H9 (cell line): ENCODE measurements around the gene RPL9. TPM values are rescaled to one million over a fixed set of nuclear protein-coding genes. Genes with fewer than 3 reads are reported as not detected.

ENCODE experiments used
- DNase-seq: peaks from one replicate; pipeline ENCODE4 v3.0.0-alpha.2; 2017
- H2AFZ ChIP-seq: one replicate; pipeline ENCODE4 v1.6.1; 2013; ENCODE audit warnings: mild to moderate bottlenecking, low read length, control low read depth, moderate library complexity
- H2AK5ac ChIP-seq: 2 replicates; pipeline ENCODE4 v1.6.1; 2013; ENCODE audit warnings: low read length, control low read depth, mixed read lengths; ENCODE audit not compliant: insufficient read length
- H2BK120ac ChIP-seq: one replicate; pipeline ENCODE4 v1.6.1; 2013; ENCODE audit warnings: low read depth, mild to moderate bottlenecking, low read length, control low read depth, inconsistent platforms; ENCODE audit not compliant: poor library complexity, severe bottlenecking
- H2BK12ac ChIP-seq: 2 replicates; pipeline ENCODE4 v1.6.1; 2013; ENCODE audit warnings: low read length, control low read depth, mixed read lengths, low read depth; ENCODE audit not compliant: insufficient read length
- H2BK15ac ChIP-seq: 2 replicates; pipeline ENCODE4 v1.6.1; 2013; ENCODE audit warnings: low read depth, low read length, control low read depth
- H2BK20ac ChIP-seq: one replicate; pipeline ENCODE4 v1.6.1; 2013; ENCODE audit warnings: low read depth, mild to moderate bottlenecking, low read length, control low read depth, inconsistent platforms; ENCODE audit not compliant: poor library complexity, severe bottlenecking
- H2BK5ac ChIP-seq: 2 replicates; pipeline ENCODE4 v1.6.1; 2013; ENCODE audit warnings: low read length, control low read depth, mixed read lengths; ENCODE audit not compliant: insufficient read length
- H3K14ac ChIP-seq: 2 replicates; pipeline ENCODE4 v1.6.1; 2013; ENCODE audit warnings: low read length, control low read depth; ENCODE audit not compliant: insufficient read depth
- H3K18ac ChIP-seq: 2 replicates; pipeline ENCODE4 v1.6.1; 2013; ENCODE audit warnings: low read depth, mild to moderate bottlenecking, mixed read lengths, low read length, control low read depth; ENCODE audit not compliant: insufficient read length
- H3K23ac ChIP-seq: 2 replicates; pipeline ENCODE4 v1.6.1; 2013; ENCODE audit warnings: low read length, control low read depth, mixed read lengths, low read depth; ENCODE audit not compliant: insufficient read length
- H3K23me2 ChIP-seq: 2 replicates; pipeline ENCODE4 v1.6.1; 2013; ENCODE audit warnings: low read depth, mild to moderate bottlenecking, mixed read lengths, low read length, control low read depth; ENCODE audit not compliant: insufficient read length, poor library complexity, severe bottlenecking
- H3K27ac ChIP-seq: 2 replicates; pipeline ENCODE4 v1.5.1; 2013; ENCODE audit warnings: low read length, control low read depth, mixed read lengths, low read depth; ENCODE audit not compliant: insufficient read length
- H3K27me3 ChIP-seq: 2 replicates; pipeline ENCODE4 v1.6.1; 2013; ENCODE audit warnings: low read length, control low read depth, inconsistent platforms; ENCODE audit not compliant: insufficient read depth
- H3K4ac ChIP-seq: 2 replicates; pipeline ENCODE4 v1.6.1; 2013; ENCODE audit warnings: low read depth, mild to moderate bottlenecking, control low read depth, inconsistent platforms, low read length, moderate library complexity
- H3K4me1 ChIP-seq: 2 replicates; pipeline ENCODE4 v1.6.1; 2013; ENCODE audit warnings: low read length, control low read depth, inconsistent platforms; ENCODE audit not compliant: insufficient read depth
- H3K4me2 ChIP-seq: 2 replicates; pipeline ENCODE4 v1.6.1; 2013; ENCODE audit warnings: low read length, control low read depth, mixed read lengths; ENCODE audit not compliant: insufficient read length, insufficient read depth
- H3K56ac ChIP-seq: 2 replicates; pipeline ENCODE4 v1.6.1; 2013; ENCODE audit warnings: low read depth, mild to moderate bottlenecking, mixed read lengths, low read length, control low read depth; ENCODE audit not compliant: insufficient read length
- H3K79me1 ChIP-seq: 2 replicates; pipeline ENCODE4 v1.6.1; 2013; ENCODE audit warnings: low read depth, mild to moderate bottlenecking, moderate library complexity, low read length, control low read depth, inconsistent platforms; ENCODE audit not compliant: insufficient read depth, poor library complexity, severe bottlenecking
- H3K79me2 ChIP-seq: 2 replicates; pipeline ENCODE4 v1.6.1; 2013; ENCODE audit warnings: low read length, control low read depth, inconsistent platforms; ENCODE audit not compliant: insufficient read depth
- H3K9ac ChIP-seq: 2 replicates; pipeline ENCODE4 v1.6.1; 2013; ENCODE audit warnings: low read length, control low read depth, mixed read lengths; ENCODE audit not compliant: insufficient read length; ENCODE audit errors: extremely low read depth
- H3K9me3 ChIP-seq: one replicate; pipeline ENCODE4 v1.6.1; 2013; ENCODE audit warnings: low read depth, low read length, inconsistent platforms; ENCODE audit not compliant: control insufficient read depth
- H3T11ph ChIP-seq: one replicate; pipeline ENCODE4 v1.6.1; 2013; ENCODE audit warnings: mild to moderate bottlenecking, low read length, control low read depth, inconsistent platforms
- H4K20me1 ChIP-seq: one replicate; pipeline ENCODE4 v1.6.1; 2013; ENCODE audit not compliant: control insufficient read depth, insufficient read length, insufficient read depth
- H4K5ac ChIP-seq: 2 replicates; pipeline ENCODE4 v1.6.1; 2013; ENCODE audit warnings: low read depth, mild to moderate bottlenecking, mixed read lengths, low read length, control low read depth; ENCODE audit not compliant: insufficient read length
- H4K8ac ChIP-seq: replicated peaks from 2 replicates; pipeline ENCODE4 v1.6.1; 2013; ENCODE audit warnings: low read length, control low read depth, mixed read lengths, low read depth; ENCODE audit not compliant: insufficient read length
- H4K91ac ChIP-seq: 2 replicates; pipeline ENCODE4 v1.6.1; 2013; ENCODE audit warnings: low read depth, mild to moderate bottlenecking, moderate library complexity, mixed read lengths, low read length, control low read depth; ENCODE audit not compliant: insufficient read length
- H3K27ac Mint-ChIP-seq, 3 experiments: 2 replicates in 2 of 3; 3 replicates in 1 of 3; pipeline ENCODE4 v1.8.0; 2020 to 2021; ENCODE audit warnings: mixed read lengths in 3 of 3, mild to moderate bottlenecking in 1 of 3, moderate library complexity in 1 of 3
- H3K27me3 Mint-ChIP-seq: 2 replicates; pipeline ENCODE4 v1.8.0; 2021; ENCODE audit warnings: low read depth, mild to moderate bottlenecking, moderate library complexity, mixed read lengths
- H3K36me3 Mint-ChIP-seq, 3 experiments: 2 replicates in 2 of 3; 3 replicates in 1 of 3; pipeline ENCODE4 v1.8.0; 2020 to 2021; ENCODE audit warnings: low read depth in 3 of 3, mixed read lengths in 3 of 3; ENCODE audit not compliant: insufficient read depth in 1 of 3
- H3K4me1 Mint-ChIP-seq, 2 experiments: 2 replicates each; pipeline ENCODE4 v1.8.0; 2020; ENCODE audit warnings: mixed read lengths in 2 of 2
- H3K4me3 Mint-ChIP-seq, 2 experiments: 2 replicates in 1 of 2; 3 replicates in 1 of 2; pipeline ENCODE4 v1.8.0; 2020 to 2021; ENCODE audit warnings: mild to moderate bottlenecking in 2 of 2, mixed read lengths in 2 of 2, moderate library complexity in 1 of 2
- H3K9me3 Mint-ChIP-seq, 2 experiments: 2 replicates in 1 of 2; 3 replicates in 1 of 2; pipeline ENCODE4 v1.8.0; 2020; ENCODE audit warnings: mild to moderate bottlenecking in 2 of 2, mixed read lengths in 2 of 2, moderate library complexity in 1 of 2
- WGBS: extraction: QIAGEN DNeasy Blood & Tissue Kit; methylation state at CpG from one replicate; pipeline ENCODE4 v1.1.7; 2013; ENCODE audit warnings: missing lambda C conversion rate, low lambda C conversion rate, mixed read lengths; ENCODE audit not compliant: insufficient read length; ENCODE audit errors: extremely low coverage; 5-methylcytosine and 5-hydroxymethylcytosine counted together
- total RNA-seq: library from RNA; stranded (reverse); gene quantifications from 2 replicates; pipeline ENCODE4 v1.2.1, GENCODE V29; 2021
- TF ChIP-seq, protein P1 (sequence below): fragments of 200-600 bp; sonication (generic); conservative IDR thresholded peaks from 3 replicates; pipeline ENCODE4 v1.8.0; 2021; ENCODE audit warnings: antibody characterized with exemption, mild to moderate bottlenecking

Gene RPL9
- total RNA-seq, 1 experiment from 2014 or later: 1,888 TPM

DNA sequence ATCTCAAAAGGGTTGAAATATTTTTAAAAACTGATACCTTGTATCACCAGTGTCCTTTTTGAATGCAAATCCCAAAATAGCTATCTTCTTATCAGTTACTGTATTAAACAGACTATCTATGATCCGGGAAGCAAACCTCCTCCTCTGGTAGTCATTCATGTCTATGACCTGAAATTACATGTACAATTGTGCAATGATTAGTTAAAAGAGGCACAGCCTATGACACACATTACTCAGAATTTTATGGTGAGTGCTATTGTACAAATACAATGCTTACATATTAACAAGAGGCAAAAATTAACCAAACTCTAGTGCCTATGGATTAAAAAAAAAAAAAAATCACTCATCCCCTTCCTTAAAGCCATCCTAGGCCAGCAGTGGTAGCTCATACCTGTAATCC lies 46.9 kb upstream of the RPL9 start:
- Histone ChIP-seq H2BK20ac (no peak overlapping the region), H3K79me1 (no peaks in the 10 kb centered on the region), H2BK15ac (no peak overlapping the region), H2AFZ (no peak overlapping the region), H4K91ac (no peak overlapping the region), H2BK120ac (no peak overlapping the region), H3K9me3 (no peaks in the 10 kb centered on the region), H3K4me2 (no peak overlapping the region), H2AK5ac (no peak overlapping the region), H4K5ac (no peak overlapping the region), H3K79me2 (no peaks in the 10 kb centered on the region), H3K27me3 (no peaks in the 10 kb centered on the region), H2BK5ac (no peak overlapping the region), H3K27ac (no peak overlapping the region), H3K9ac (no peak overlapping the region), H2BK12ac (no peak overlapping the region), H3K56ac (no peak overlapping the region), H3K23ac (no peak overlapping the region), H3K18ac (no peak overlapping the region), H3K4me1 (no peaks in the 10 kb centered on the region), H3K14ac (no peak overlapping the region), H3K4ac (no peak overlapping the region), H3K23me2 (no peaks in the 10 kb centered on the region), H4K20me1 (no peaks in the 10 kb centered on the region), H4K8ac (no peak overlapping the region), H3T11ph (no peak overlapping the region)
- no peak for DNase-seq
- Mint-ChIP-seq H3K4me3 (no peak overlapping the region), H3K27me3 (no peaks in the 10 kb centered on the region), H3K27ac (no peak overlapping the region), H3K36me3 (peaks cover 50 to 90% (median 81%) of the 10 kb centered on the region in 3 experiments; a peak in 6 of 7 replicates), H3K4me1 (no peaks in the 10 kb centered on the region), H3K9me3 (no peaks in the 10 kb centered on the region)
- no CpG with 5 or more reads among the region's 1 CpG for WGBS
- TF ChIP-seq, protein P1, sequence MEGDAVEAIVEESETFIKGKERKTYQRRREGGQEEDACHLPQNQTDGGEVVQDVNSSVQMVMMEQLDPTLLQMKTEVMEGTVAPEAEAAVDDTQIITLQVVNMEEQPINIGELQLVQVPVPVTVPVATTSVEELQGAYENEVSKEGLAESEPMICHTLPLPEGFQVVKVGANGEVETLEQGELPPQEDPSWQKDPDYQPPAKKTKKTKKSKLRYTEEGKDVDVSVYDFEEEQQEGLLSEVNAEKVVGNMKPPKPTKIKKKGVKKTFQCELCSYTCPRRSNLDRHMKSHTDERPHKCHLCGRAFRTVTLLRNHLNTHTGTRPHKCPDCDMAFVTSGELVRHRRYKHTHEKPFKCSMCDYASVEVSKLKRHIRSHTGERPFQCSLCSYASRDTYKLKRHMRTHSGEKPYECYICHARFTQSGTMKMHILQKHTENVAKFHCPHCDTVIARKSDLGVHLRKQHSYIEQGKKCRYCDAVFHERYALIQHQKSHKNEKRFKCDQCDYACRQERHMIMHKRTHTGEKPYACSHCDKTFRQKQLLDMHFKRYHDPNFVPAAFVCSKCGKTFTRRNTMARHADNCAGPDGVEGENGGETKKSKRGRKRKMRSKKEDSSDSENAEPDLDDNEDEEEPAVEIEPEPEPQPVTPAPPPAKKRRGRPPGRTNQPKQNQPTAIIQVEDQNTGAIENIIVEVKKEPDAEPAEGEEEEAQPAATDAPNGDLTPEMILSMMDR: no peak
